K562 (cell line): Measurements from ENCODE around the gene HNRNPH1. TPM values are rescaled to one million over a fixed set of nuclear protein-coding genes. Genes with fewer than 3 reads are reported as not detected.

Experiments
- ATF3 ChIP-seq, 2 experiments: fragments of 450-650 bp in 1 of 2; sonication (generic) in 1 of 2; formaldehyde crosslinking in 1 of 2; IDR thresholded peaks in 1 of 2; conservative IDR thresholded peaks in 1 of 2; 2 replicates each; pipeline versions ENCODE4 v1.6.1 to v1.8.1; 2016 to 2023; ENCODE audit warnings: mild to moderate bottlenecking in 2 of 2, moderate library complexity in 2 of 2, inconsistent platforms in 1 of 2, missing genetic modification reagents in 1 of 2
- CBFA2T3 ChIP-seq: fragments of 450-650 bp; IDR thresholded peaks from 2 replicates; pipeline ENCODE4 v1.6.1; 2017
- E4F1 ChIP-seq: fragments of 250-450 bp; sonication (Bioruptor Pico); IDR thresholded peaks from 2 replicates; pipeline ENCODE4 v1.5.0; 2021; ENCODE audit warnings: mild to moderate bottlenecking, borderline replicate concordance
- ETV1 ChIP-seq: fragments of 450-650 bp; conservative IDR thresholded peaks from 2 replicates; pipeline ENCODE4 v1.6.1; 2016; ENCODE audit warnings: missing genetic modification characterization, control low read depth, low read depth, missing compliant biosample characterization
- HES1 ChIP-seq: fragments of 450-650 bp; IDR thresholded peaks from 2 replicates; pipeline ENCODE4 v1.6.1; 2016; ENCODE audit warnings: low read depth, mild to moderate bottlenecking, moderate library complexity
- MGA ChIP-seq: fragments of 450-650 bp; IDR thresholded peaks from 2 replicates; pipeline ENCODE4 v1.6.1; 2016; ENCODE audit warnings: mild to moderate bottlenecking, moderate library complexity
- POLR2A ChIP-seq: fragments of 450-650 bp; conservative IDR thresholded peaks from 2 replicates; pipeline ENCODE4 v1.6.1; 2016
- RFX1 ChIP-seq: fragments of 450-650 bp; IDR thresholded peaks from 2 replicates; pipeline ENCODE4 v1.6.1; 2016; ENCODE audit warnings: mild to moderate bottlenecking, moderate library complexity
- TCF3 ChIP-seq: sonication (generic); formaldehyde crosslinking; IDR thresholded peaks from 2 replicates; pipeline ENCODE4 v1.4.0; 2020; ENCODE audit warnings: mild to moderate bottlenecking, missing genetic modification reagents
- TEAD1 ChIP-seq, 2 experiments: fragments of 450-650 bp in 1 of 2; sonication (generic) in 1 of 2; formaldehyde crosslinking; IDR thresholded peaks; 2 replicates each; pipeline versions ENCODE4 v1.4.0 to v1.8.0; 2020 to 2022; ENCODE audit warnings: mild to moderate bottlenecking in 2 of 2, missing genetic modification reagents in 1 of 2
- polyA plus RNA-seq, 8 experiments: library from polyadenylated mRNA; depleted of rRNA in 4 of 8; stranded (reverse) in 5 of 8; unstranded in 3 of 8; fragments of >200 nt; fragmentation: Nextera tagmentation in 2 of 8; fragmentation: Illumina TruSeq in 1 of 8; extraction: Ambion mirVana in 2 of 8; extraction: Trizol in 1 of 8; gene quantifications; 2 replicates each; pipeline versions ENCODE4 v1.2.1 to v1.2.3, GENCODE V29; 2011 to 2014; ENCODE audit warnings: inconsistent platforms in 1 of 8, missing spikeins in 1 of 8
- total RNA-seq, 7 experiments: library from RNA; depleted of rRNA in 6 of 7; stranded (reverse); fragments of >200 nt in 6 of 7; fragmentation: Illumina TruSeq in 2 of 7; extraction: Trizol in 2 of 7; gene quantifications; 2 replicates each; pipeline versions ENCODE4 v1.2.1 to v1.2.3, GENCODE V29; 2011 to 2021; ENCODE audit warnings: low replicate concordance in 1 of 7

Gene HNRNPH1
- total and polyA plus RNA-seq, 9 of the 15 experiments (the other 6 are each of a cell fraction or from before 2014, with no cell fraction given) = 103 to 656 (median 561) TPM

- TF ChIP-seq MGA (no peak), TEAD1 (CRISPR knock-in tag; IDR thresholded peaks at IDR 0.05) (0 out of 4 replicates have a peak, but pooled peaks of 1 of the 2 experiments have one; percentile 28), POLR2A (0 out of 2 replicates have a peak, but pooled peaks have one; percentile 8), ETV1 (tag) (0 out of 2 replicates have a peak, but pooled peaks have one; percentile 20), CBFA2T3 (peak; percentile 75), ATF3 (IDR thresholded peaks at IDR 0.05) (0 out of 2 replicates have a peak, but pooled peaks have one; percentile 16), ATF3 (CRISPR knock-in tag; conservative IDR thresholded peaks at IDR 0.05) (peak; percentile 48; the same call in 1 of the 2 replicates), RFX1 (no peak), HES1 (no peak), E4F1 (CRISPR knock-in tag) (no peak), TCF3 (CRISPR knock-in tag) (peak; percentile 84)
These were observed 2.6 kb downstream of the HNRNPH1 start (continued) for GRCh38 chr5:179620703-179621350.
